Fibroblast of skin of left quadriceps (primary cell): ENCODE measurements around the gene TRIM31.

Source experiments
- DNase-seq, 2 experiments: peaks; one replicate each; pipeline ENCODE4 v3.0.0-alpha.2; 2013; ENCODE audit warnings: low read depth in 2 of 2

The TRIM31 gene

GRCh38 chr6:30113841-30114240, 951 bp upstream of the TRIM31 start:
- no peak for DNase-seq

- DNase-seq: no peak
These were observed 392 bp downstream of the TRIM31 start for GRCh38 chr6:30112402-30112994.

- DNase-seq: no peak
These were observed 1.5 kb downstream of the TRIM31 start for GRCh38 chr6:30111266-30111856.

GRCh38 chr6:30104661-30105060, 8.2 kb downstream of the TRIM31 start:
- DNase-seq: no peak

- no peak for DNase-seq
These were observed 9.1 kb downstream of the TRIM31 start for GRCh38 chr6:30103872-30104179.

GRCh38 chr6:30102970-30103871, 9.7 kb downstream of the TRIM31 start:
- DNase-seq: peak; percentile 73 to 76

- peak; percentile 38 to 39 for DNase-seq
These were observed 10.4 kb downstream of the TRIM31 start for GRCh38 chr6:30102414-30102969.

- peak; percentile 55 to 58 for DNase-seq
These were observed 11.2 kb downstream of the TRIM31 start for GRCh38 chr6:30101444-30102413.

- no peak for DNase-seq
These were observed 12.1 kb downstream of the TRIM31 start for GRCh38 chr6:30100585-30101443.

GRCh38 chr6:30100154-30100553, 12.7 kb downstream of the TRIM31 start:
- DNase-seq: no peak

- DNase-seq: no peak
These were observed 14.8 kb downstream of the TRIM31 start for GRCh38 chr6:30097902-30098768.

GRCh38 chr6:30096829-30097228, 16.1 kb downstream of the TRIM31 start:
- no peak for DNase-seq

GRCh38 chr6:30093951-30094661, 18.8 kb downstream of the TRIM31 start:
- DNase-seq: no peak

- DNase-seq: no peak
These were observed 19.9 kb downstream of the TRIM31 start for GRCh38 chr6:30092852-30093543.

- DNase-seq: peak in 1 of 2 experiments; percentile 20
These were observed 21.1 kb downstream of the TRIM31 start for GRCh38 chr6:30091577-30092381.

- no peak for DNase-seq
These were observed 25.0 kb downstream of the TRIM31 start for GRCh38 chr6:30087876-30088275.

- no peak for DNase-seq
These were observed 35.7 kb downstream of the TRIM31 start for GRCh38 chr6:30077218-30077617.
